ENCODE measurements around the gene PDE6G.

Gene PDE6G

DNA sequence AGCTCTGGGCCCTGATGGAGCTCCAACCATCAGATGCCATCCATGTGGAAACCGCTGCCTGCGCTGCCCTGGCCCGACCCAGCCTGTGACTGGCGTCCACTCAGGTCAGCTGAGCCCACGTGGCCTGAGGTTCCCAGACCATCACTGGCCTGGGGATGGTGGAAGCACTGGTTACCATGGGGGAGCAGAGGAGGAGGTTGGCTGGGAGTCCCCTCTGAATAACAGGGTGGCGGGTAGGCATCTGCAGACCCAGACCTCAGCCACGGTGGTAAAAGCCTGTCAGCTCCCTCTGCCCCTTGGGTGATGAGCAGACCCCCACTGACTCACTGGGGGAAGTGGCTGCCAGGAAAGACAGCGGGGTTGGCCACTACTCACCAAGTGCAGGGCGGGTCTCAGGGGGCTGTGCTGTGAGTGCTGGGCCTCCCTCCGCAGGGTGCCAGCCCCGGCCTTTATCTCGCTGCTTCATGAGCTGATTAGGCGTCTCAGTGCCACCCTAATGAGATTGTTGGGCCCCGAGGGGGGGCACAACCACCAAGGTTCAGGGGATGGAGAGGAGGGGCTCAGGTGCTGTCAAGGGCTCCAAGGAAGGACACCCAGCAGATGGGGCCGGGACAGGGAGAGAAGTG lies at the start of gene PDE6G:
PDE6G (minus strand) TSS at position 425 of the 626 bp plus-strand sequence. CDS start 3,237 bp downstream, outside the sequence.
- no peak within 1 kb of the TSS for H3K4me3 ChIP-seq
- H3K27ac ChIP-seq = no peak within 1 kb of the TSS

DNA sequence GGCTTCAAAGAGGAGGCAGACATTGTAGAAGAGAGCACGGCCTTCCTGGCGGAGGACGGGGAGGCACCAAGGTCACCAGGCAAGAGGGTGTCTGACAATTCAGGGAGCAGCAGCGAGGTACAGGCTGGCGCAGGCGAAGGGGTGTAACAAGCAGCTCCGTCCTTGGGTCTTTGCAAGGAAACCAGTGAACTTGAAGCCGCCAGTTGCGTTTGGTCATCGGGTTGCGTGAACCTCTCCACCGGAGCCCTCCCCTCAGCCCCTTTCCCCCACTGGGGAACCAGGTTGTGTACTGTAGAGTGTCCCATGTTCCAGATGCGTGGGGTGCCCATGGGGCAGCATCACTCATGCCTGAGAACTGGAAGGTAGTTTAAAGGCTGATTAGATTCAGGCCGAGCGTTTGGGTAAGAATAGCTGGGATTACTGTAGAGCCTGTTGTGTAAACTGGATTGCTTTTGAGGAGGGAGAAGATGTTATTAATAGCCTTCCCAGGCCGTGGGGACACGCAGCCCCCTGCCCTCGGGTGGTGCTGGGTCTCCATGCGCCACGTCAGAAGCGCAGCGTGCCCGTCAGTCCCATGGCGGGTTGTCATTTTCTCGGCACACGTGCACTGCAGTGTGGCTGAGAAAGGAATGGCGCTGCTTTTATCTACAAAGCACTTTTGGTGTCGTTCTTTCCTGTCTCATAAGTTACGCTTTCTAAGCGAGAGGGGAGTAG lies 49.3 kb upstream of the PDE6G start:
- Histone ChIP-seq H3K4me3 (no peak overlapping the region), H3K27ac (no peak overlapping the region)

DNA sequence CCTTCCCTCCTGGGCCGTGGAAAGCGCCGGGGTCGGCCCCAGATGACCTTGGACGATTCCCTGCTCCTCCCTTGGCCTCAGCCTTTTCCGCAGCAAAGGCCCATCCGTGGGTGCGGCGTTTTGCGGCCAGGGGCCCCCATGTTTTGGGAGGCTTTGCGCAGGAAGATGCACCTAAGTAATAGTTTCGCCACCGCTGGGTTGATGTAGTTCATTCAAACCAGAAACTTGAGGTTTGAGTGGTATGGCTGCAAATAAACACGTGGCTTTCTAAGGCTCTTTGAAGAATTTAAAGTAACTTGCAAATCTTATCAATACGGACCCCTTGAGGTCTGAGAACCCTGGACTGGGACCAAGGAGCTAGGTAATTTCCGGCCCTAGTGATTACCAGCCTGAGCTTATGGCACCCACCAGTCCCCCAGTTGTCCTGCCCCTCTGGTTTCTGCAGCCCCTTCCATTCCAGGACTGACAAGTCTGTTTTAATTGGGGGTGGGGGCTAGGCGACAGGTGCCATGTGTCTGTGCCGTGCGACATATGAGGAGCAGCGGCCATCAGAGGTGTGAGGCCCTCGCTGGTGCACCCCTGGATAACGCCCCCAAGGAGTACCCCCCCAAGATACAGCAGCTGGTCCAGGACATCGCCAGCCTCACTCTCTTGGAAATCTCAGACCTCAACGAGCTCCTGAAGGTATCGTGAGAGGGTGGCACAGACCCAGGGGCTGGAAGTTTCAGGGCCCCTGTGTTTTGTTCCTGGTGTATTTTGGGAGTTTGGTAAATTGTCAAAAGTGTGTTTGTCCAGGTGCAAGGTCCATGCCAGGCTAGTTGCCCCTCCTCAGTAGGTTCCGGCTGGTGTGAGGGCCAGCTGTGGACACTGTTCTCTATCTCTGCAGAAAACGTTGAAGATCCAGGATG lies 47.7 kb upstream of the PDE6G start:
- H3K27ac ChIP-seq = peak overlapping the region; percentile 57 to 99 (median 96)

DNA sequence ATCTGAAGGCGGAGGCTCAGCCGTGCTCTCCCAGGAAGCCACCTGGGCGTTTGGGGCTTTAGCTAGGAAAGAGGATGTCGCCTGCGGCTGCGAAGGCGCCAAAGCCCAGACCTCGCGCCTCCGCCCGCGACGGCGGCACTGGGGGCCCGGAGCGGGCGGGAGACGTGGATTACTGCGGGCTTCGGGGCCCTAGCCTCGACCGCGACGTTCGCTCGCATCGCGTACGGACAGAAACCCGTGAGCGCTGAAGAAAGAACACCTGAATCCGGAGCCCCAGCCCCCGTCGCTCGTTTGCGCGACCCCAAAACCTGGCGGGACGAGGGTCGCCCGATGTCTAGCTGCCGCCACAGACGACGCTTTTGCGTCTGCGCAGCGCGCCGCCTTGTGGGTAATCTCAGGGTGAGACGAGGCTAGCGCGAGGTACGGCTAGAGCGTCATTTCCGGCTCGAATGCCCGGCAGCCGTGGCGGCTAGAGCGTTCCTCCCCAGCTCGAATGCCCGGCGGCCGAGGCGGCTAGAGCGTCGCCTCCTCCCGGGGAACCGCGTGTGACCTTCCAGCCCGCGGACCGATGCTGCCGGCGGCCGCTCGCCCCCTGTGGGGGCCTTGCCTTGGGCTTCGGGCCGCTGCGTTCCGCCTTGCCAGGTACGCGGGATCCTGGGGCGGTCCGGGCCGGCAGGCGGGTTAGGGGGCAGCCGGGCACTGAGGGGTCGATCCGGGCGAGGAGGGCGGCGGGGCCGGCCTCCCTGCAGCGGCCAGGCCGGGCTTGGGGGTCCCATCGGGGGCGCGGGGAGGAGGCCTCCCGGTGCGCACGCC lies 46.8 kb upstream of the PDE6G start, which contains the start of gene MRPL12:
MRPL12 (plus strand) TSS at position 434 of the 813 bp plus-strand sequence; CDS start at position 569, 135 bp downstream.
- peak within 1 kb of the TSS; percentile 65 to 99 (median 96) for H3K27ac ChIP-seq

More for the DNA sequence above, 47.7 kb upstream of the PDE6G start:
- peak overlapping the region; percentile 67 to 97 (median 90) for H3K4me3 ChIP-seq

DNA sequence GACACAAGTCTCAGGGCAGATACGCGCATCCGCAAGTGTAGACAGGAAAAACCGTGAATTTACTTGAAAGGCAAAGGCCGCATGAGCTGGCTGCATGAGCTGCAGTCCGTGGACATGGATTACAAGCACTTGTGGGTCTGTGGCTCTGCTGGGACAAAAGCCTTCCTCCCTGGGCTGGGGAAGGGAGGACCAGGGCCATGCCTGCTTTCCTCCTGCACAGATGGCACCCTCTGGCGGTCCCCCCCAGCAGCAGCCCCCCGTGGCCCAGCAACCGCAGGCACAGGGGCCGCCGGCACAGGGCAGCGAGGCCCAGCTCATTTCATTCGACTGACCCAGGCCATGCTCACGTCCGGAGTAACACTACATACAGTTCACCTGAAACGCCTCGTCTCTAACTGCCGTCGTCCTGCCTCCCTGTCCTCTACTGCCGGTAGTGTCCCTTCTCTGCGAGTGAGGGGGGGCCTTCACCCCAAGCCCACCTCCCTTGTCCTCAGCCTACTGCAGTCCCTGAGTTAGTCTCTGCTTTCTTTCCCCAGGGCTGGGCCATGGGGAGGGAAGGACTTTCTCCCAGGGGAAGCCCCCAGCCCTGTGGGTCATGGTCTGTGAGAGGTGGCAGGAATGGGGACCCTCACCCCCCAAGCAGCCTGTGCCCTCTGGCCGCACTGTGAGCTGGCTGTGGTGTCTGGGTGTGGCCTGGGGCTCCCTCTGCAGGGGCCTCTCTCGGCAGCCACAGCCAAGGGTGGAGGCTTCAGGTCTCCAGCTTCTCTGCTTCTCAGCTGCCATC lies 45.1 kb upstream of the PDE6G start:
- peak overlapping the region in 6 of 21 experiments; percentile 12 to 98 (median 96) for H3K27ac ChIP-seq
- peak overlapping the region in 4 of 7 experiments; percentile 4 to 96 (median 84) for H3K4me3 ChIP-seq

More for the DNA sequence above, 46.8 kb upstream of the PDE6G start, which contains the start of gene MRPL12:
- H3K4me3 ChIP-seq = peak within 1 kb of the TSS; percentile 67 to 97 (median 90)

DNA sequence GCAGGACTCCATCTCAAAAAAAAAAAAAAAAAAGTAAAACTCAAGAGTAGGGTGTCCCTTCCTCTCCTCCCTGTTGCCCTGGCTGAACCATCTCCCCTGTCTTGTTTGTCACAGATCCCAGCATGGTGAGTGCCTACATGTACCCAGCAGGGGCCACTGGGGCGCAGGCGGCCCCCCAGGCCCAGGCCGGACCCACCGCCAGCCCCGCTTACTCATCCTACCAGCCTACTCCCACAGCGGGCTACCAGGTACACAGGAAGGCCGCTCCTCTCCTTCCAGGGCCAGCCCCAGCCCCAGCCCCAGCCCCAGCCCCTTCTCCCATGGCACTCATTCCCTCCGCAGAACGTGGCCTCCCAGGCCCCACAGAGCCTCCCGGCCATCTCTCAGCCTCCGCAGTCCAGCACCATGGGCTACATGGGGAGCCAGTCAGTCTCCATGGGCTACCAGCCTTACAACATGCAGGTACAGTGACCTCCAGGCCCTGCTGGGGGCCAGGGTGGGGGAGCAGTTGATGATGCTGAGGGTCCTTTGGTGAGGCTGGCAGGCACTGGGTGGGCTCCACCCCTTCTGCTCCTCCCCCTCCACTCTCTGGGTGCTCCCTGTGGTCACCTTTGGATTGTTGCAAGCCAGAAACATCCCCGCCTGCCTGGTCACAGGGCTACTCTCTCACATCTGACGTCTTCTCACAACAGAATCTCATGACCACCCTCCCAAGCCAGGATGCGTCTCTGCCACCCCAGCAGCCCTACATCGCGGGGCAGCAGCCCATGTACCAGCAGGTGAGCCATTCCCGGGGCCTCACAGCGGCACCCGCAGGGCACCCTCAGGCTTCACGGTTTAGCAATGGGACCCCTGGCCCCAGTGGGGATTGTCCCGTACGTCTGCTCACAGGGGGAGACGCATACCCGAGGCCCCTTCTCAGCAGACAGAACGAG lies 44.3 kb upstream of the PDE6G start:
- Histone ChIP-seq H3K4me3 (no peak overlapping the region), H3K27ac (no peak overlapping the region)

DNA sequence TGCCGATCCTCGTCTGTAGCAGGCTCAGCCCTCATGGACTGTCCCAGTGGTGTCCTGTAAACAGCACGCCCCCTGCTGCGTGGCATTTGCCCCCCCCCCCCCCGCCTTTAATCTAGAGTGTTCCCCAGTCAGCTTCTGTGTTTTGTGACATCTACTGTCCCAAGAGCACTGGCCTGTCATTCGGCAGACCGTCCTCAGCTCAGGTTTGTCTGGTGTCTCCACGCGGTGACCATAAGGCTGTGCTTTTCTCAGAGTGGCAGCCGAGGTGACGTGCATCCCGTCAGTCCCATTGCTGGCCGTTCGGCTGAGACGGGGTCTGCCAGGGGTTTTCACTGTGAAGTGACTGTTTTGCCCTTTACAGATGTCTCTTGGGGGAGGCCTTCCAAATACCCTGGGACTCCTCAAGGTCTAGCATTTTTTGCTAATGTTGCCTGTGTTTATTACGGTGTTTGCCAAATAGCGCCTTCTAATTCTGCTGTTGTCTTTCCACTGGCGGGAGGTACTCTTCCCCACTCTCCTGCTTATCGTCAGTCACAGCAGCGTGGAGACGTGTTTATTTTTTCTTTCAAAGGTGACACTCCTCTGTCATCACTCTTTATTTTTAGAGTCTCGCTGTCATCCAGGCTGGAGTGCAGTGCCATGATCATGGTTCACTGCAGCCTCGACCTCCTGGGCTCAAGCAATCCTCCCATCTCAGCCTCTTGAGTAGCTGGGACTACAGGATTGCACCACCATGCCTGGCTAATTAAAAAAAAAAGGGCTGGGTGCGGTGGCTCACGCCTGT lies 41.1 kb upstream of the PDE6G start:
- H3K27ac ChIP-seq = no peak overlapping the region
- no peak overlapping the region for H3K4me3 ChIP-seq

DNA sequence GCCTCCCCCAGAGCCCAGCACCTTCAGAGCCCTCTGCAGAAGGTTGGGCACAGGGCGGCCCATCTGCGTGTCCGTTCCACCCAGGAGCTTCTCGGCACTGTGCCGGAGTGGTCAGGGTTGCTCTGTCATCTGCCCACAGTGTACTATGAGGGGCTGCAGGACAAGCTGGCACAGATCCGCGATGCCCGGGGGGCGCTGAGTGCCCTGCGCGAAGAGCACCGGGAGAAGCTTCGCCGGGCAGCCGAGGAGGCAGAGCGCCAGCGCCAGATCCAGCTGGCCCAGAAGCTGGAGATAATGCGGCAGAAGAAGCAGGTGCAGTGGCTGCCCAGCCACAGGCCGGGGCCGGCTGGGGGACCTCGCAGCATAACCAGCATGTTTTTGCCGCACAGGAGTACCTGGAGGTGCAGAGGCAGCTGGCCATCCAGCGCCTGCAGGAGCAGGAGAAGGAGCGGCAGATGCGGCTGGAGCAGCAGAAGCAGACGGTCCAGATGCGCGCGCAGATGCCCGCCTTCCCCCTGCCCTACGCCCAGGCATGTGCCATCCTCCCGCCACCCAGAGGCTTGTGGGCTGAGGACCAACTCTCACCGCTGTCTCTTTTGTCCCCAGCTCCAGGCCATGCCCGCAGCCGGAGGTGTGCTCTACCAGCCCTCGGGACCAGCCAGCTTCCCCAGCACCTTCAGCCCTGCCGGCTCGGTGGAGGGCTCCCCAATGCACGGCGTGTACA lies 40.0 kb upstream of the PDE6G start:
- Histone ChIP-seq H3K27ac (no peak overlapping the region), H3K4me3 (no peak overlapping the region)

DNA sequence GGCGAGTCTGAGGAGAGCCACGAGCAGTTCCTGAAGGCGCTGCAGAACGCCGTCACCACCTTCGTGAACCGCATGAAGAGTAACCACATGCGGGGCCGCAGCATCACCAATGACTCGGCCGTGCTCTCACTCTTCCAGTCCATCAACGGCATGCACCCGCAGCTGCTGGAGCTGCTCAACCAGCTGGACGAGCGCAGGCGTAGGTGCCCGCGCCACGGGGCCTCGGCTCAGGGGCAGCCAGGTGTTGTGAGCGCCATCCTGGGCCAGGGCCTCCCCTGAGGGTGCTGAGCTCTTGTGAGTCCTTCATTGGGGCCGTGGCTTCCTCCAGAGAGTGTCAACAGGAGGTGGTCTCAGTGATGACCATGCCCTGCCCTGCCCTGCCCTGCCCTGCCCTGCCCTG lies 39.5 kb upstream of the PDE6G start:
- H3K27ac ChIP-seq = no peak overlapping the region
- no peak overlapping the region for H3K4me3 ChIP-seq

DNA sequence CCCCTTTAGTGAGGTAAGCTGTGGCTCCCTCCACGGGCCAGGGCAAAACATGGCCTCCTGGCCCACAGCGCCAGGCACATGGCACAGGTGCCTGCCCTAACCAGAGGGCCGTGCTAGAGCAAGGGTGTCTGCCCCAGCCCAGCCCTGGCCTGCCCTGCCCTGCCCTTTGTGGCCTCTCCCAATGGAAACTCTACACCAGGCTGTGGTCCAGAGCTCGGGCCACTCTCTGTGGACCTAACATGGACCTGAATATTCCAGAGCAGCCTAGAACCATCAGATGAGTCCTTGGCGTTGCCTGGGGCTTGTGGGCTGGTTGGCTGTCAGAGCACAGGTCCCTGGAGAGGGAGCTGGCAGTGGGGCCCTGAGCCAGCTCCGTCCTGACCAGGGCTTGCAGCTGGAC lies 38.9 kb upstream of the PDE6G start:
- no peak overlapping the region for H3K27ac ChIP-seq
- H3K4me3 ChIP-seq = no peak overlapping the region

DNA sequence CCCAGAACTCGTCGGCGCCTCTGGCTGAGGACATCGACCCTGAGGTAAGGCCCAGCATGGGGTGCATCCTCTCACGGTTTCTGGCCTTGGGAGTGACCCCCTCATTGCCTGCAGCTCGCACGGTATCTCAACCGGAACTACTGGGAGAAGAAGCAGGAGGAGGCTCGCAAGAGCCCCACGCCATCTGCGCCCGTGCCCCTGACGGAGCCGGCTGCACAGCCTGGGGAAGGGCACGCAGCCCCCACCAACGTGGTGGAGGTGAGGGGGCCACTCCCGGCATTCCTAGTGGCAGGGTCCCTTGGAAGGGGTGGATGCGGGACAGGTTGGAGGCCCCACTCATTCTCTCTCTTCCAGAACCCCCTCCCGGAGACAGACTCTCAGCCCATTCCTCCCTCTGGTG lies 38.5 kb upstream of the PDE6G start:
- Histone ChIP-seq H3K27ac (no peak overlapping the region), H3K4me3 (no peak overlapping the region)

DNA sequence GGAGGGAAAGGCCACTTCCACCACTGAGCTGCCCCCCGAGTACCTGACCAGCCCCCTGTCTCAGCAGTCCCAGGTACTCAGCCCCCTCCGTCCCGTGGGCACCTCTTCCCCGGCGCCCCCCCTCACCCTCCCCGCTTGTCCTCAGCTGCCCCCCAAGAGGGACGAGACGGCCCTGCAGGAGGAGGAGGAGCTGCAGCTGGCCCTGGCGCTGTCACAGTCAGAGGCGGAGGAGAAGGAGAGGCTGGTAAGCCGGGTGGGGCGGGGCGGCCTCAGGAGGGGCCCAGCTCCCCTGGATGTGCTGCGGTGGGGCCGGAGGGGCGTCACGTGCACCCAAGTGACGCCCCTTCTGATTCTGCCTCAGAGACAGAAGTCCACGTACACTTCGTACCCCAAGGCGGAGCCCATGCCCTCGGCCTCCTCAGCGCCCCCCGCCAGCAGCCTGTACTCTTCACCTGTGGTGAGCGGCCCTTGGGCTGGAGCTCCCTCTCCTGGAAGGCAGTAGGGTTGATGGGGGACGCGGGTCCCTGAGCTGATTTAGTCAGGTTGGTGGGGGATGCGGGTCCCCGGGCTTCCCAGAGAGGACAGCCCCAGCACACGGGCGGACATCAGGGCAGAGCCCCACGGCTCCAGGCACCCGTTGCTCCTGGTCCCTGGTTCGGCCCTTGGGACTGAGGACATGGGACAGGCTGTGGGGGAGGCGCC lies 37.3 kb upstream of the PDE6G start:
- no peak overlapping the region for H3K4me3 ChIP-seq
- no peak overlapping the region for H3K27ac ChIP-seq

DNA sequence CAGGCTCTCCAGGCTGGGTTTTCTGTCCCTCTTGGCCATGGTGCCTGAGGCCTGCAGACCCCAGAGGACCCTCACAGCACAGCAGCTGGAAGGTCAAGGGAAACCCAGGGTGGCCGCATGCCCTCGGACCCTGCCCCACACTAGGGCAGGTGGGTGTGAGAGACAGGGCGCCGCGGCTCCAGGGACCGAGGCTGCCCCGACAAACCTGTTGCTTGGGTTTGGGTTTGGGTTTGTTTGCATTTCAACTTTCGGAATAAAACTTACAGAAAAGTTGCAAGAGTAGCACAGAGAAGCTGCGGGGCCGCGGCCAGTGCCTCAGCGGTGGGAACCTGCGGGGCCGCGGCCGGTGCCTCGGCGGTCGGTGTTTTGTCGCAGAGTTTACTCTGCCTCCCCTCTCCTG lies 35.3 kb upstream of the PDE6G start:
- Histone ChIP-seq H3K27ac (no peak overlapping the region), H3K4me3 (no peak overlapping the region)

DNA sequence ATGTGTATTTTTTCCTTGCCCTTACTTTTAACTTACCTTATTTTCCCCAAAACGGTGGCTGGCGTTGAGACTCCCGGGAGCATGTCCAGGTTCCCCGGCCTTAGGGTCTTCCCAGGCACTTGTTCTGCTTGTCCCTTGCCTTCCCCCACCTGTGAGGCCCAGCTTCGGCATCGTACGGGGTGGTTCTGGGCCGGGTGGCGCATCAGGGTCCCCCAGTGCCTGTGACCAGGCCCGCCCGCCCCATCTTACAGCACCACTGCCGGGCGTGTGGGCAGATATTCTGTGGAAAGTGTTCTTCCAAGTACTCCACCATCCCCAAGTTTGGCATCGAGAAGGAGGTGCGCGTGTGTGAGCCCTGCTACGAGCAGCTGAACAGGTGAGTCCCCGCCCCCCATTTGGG lies 34.9 kb upstream of the PDE6G start:
- Histone ChIP-seq H3K4me3 (no peak overlapping the region), H3K27ac (no peak overlapping the region)

DNA sequence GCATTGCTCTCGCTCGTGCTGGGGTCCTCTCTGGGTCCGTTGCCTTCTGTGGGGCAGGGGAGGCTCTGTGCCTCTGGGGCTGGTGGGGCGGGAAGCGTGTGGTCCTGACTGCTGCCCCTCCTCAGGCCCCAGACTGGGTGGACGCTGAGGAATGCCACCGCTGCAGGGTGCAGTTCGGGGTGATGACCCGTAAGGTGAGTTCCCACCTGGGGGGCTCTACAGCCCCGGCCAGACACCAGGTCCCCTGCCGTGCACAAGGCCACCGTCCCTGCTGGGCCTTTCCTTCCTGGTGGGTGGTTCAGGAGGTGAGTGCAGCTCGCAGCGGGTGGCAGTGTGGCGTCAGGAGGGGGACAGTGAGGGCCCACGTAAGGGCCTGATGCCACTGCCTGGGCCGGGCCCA lies 34.2 kb upstream of the PDE6G start:
- H3K27ac ChIP-seq = no peak overlapping the region
- H3K4me3 ChIP-seq = no peak overlapping the region

DNA sequence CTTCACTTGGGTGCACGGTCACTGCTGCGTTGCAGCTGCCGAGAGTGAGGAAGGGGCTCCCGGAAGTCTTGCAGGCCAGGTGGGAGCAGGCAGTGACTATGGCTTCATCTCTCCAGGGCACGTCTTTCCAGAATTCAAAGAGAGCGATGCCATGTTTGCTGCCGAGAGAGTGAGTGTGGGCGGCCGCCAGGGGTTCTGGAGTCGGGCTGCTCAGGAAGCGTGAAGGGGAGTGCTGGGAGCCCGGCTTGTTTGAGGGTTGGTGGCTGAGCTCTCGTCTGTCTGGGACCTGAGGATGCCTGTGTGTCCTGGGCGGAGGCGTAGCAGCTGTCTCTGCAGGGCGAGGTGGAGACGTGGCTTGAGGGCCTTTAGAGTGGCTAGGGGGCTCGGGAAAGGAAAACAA lies 33.7 kb upstream of the PDE6G start:
- Histone ChIP-seq H3K4me3 (no peak overlapping the region), H3K27ac (no peak overlapping the region)

All from skin epidermis (tissue), 12 donors.